ENCODE results near the gene ZNF200. TPM values are rescaled to one million over a fixed set of nuclear protein-coding genes. Genes with fewer than 3 reads are reported as not detected.
"Not testable (repeated sequence)": the region's sequence is repeated elsewhere in the genome, so short reads cannot be mapped to it uniquely, and the experiment has no call there.

ZNF200 gene
- 9.8 and 14.9 TPM in 2 replicates for total RNA-seq (2014; rRNA removed; shearing (Covaris generic))

GRCh38 chr16:3234857-3235561, at the start of gene ZNF200:
TSS of gene ZNF200 (minus strand) at chr16:3235158. CDS start at chr16:3233755, 1,403 bp downstream.
- DNase-seq (ENCODE audit: low read depth) = peak; percentile 94

- DNase-seq (ENCODE audit: low read depth) = no peak
Observed at GRCh38 chr16:3283543-3284447, 48.8 kb upstream of the ZNF200 start.

GRCh38 chr16:3282730-3283542, 48.0 kb upstream of the ZNF200 start, which contains the start of gene ZNF263:
TSS of gene ZNF263 (plus strand) at chr16:3283491. CDS start at chr16:3283819, 328 bp downstream.
- DNase-seq (ENCODE audit: low read depth) = peak; percentile 97

GRCh38 chr16:3282103-3282729, 47.3 kb upstream of the ZNF200 start:
- DNase-seq (ENCODE audit: low read depth) = peak; percentile 76

GRCh38 chr16:3281222-3281820, 46.4 kb upstream of the ZNF200 start:
- DNase-seq (ENCODE audit: low read depth) = no peak

GRCh38 chr16:3276679-3277078, 41.7 kb upstream of the ZNF200 start:
- no peak for DNase-seq (ENCODE audit: low read depth)

GRCh38 chr16:3274947-3275346, 40.0 kb upstream of the ZNF200 start:
- DNase-seq (ENCODE audit: low read depth) = no peak

- peak; percentile 77 for DNase-seq (ENCODE audit: low read depth)
Observed at GRCh38 chr16:3274490-3274889, 39.5 kb upstream of the ZNF200 start.

GRCh38 chr16:3271281-3271680, 36.3 kb upstream of the ZNF200 start:
- DNase-seq (ENCODE audit: low read depth) = not testable (repeated sequence)

GRCh38 chr16:3270718-3271117, 35.8 kb upstream of the ZNF200 start:
- DNase-seq (ENCODE audit: low read depth) = not testable (repeated sequence)

GRCh38 chr16:3268294-3268693, 33.3 kb upstream of the ZNF200 start:
- DNase-seq (ENCODE audit: low read depth) = no peak

GRCh38 chr16:3266873-3267537, 32.0 kb upstream of the ZNF200 start:
- DNase-seq (ENCODE audit: low read depth) = peak; percentile 66

- DNase-seq (ENCODE audit: low read depth) = peak; percentile 98
Observed at GRCh38 chr16:3264137-3265036, 29.4 kb upstream of the ZNF200 start.

GRCh38 chr16:3262517-3262916, 27.6 kb upstream of the ZNF200 start:
- no peak for DNase-seq (ENCODE audit: low read depth)

- no peak for DNase-seq (ENCODE audit: low read depth)
Observed at GRCh38 chr16:3259836-3260235, 24.9 kb upstream of the ZNF200 start.

- DNase-seq (ENCODE audit: low read depth) = peak; percentile 96
Observed at GRCh38 chr16:3256866-3257465, 22.0 kb upstream of the ZNF200 start.

- DNase-seq (ENCODE audit: low read depth) = peak; percentile 92
Observed at GRCh38 chr16:3256146-3256865, 21.3 kb upstream of the ZNF200 start, which contains the start of gene MEFV. TSS of gene MEFV (minus strand) at chr16:3256633. CDS start at chr16:3256587, 46 bp downstream.

GRCh38 chr16:3254309-3254708, 19.4 kb upstream of the ZNF200 start:
- no peak for DNase-seq (ENCODE audit: low read depth)

Measured in RPMI7951 (cell line).